ENCODE measurements around the gene TTN. TPM values are rescaled to one million over a fixed set of nuclear protein-coding genes. Genes with fewer than 3 reads are reported as not detected.

Gene TTN
- total and polyA plus RNA-seq, 4 donors, result 0.01 to 3.0 (median 0.80) TPM

DNA sequence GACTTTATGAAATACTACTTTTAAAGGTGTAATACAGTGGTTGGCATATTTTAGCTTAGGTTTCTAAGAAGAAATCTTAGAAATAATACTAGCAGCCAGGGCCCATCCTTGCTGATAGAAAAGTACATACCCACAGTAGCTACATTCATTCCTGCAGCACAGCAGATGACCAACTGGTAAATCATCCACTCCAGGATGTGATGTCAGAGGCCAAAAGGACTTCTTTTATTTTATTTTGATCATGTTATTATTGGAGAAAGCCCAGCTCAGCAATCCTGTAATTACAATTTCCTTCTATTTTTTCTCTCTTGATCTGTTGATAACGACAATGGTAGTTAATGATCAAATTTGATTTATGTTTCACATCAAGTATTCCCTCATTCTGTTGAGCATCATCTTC is 18.0 kb upstream of the TTN start:
- no peaks in the 10 kb centered on the region for H3K36me3 ChIP-seq (ENCODE audit: control insufficient read depth in 4 of 4, insufficient read depth in 3 of 4, low read depth in 1 of 4, low read length in 3 of 4)
- no peak overlapping the region for H3K4me3 ChIP-seq (ENCODE audit: low read depth in 1 of 3, low read length in 3 of 3)
- no peak for DNase-seq (ENCODE audit: low spot score)
- H3K4me1 ChIP-seq (ENCODE audit: control insufficient read depth in 4 of 4, insufficient read depth in 4 of 4, low read length in 3 of 4), result no peaks in the 10 kb centered on the region
- H3K9ac ChIP-seq (ENCODE audit: low read depth in 1 of 2, low read length in 2 of 2), result no peak overlapping the region
- H3K27me3 ChIP-seq (ENCODE audit: control insufficient read depth in 4 of 4, insufficient read depth in 4 of 4, low read length in 3 of 4), result no peaks in the 10 kb centered on the region
- TF ChIP-seq SP1 (IDR thresholded peaks at IDR 0.05), result no peak
- TF ChIP-seq ZBTB33 (IDR thresholded peaks at IDR 0.05), result no peak
- no peak for TF ChIP-seq ATF3 (IDR thresholded peaks at IDR 0.05)
- no peak for TF ChIP-seq RXRA (IDR thresholded peaks at IDR 0.05)
- no peak for TF ChIP-seq NR2F2 (IDR thresholded peaks at IDR 0.05)
- no peak overlapping the region for H3K27ac ChIP-seq (ENCODE audit: low read depth in 1 of 2, low read length in 2 of 2)
- H3K9me3 ChIP-seq (ENCODE audit: control insufficient read depth in 4 of 4, low read length in 3 of 4), result no peaks in the 10 kb centered on the region
- WGBS, result 89% methylated on average over 1 of the region's 1 CpG

DNA sequence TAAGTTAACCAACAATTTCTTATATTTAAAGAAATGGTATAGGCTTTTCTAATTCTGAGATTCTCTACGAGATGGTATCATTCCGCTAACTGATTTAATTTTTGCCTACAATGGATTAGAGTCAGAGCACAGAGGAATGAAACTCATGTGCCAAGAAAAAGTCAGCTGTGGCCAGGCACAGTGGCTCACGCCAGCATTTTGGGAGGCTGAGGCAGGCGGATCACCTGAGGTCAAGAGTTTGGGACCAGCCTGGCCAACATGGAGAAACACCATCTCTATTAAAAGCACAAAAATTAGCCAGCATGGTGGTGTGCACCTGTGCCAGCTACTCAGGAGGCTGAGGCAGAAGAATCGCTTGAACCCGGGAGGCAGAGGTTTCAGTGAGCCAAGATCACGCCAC is 17.0 kb upstream of the TTN start:
- Histone ChIP-seq H3K9ac (ENCODE audit: low read depth in 1 of 2, low read length in 2 of 2) (no peak overlapping the region), H3K27ac (ENCODE audit: low read depth in 1 of 2, low read length in 2 of 2) (no peak overlapping the region), H3K9me3 (ENCODE audit: control insufficient read depth in 4 of 4, low read length in 3 of 4) (no peaks in the 10 kb centered on the region), H3K4me3 (ENCODE audit: low read depth in 1 of 3, low read length in 3 of 3) (no peak overlapping the region), H3K4me1 (ENCODE audit: control insufficient read depth in 4 of 4, insufficient read depth in 4 of 4, low read length in 3 of 4) (no peaks in the 10 kb centered on the region), H3K27me3 (ENCODE audit: control insufficient read depth in 4 of 4, insufficient read depth in 4 of 4, low read length in 3 of 4) (no peaks in the 10 kb centered on the region), H3K36me3 (ENCODE audit: control insufficient read depth in 4 of 4, insufficient read depth in 3 of 4, low read depth in 1 of 4, low read length in 3 of 4) (no peaks in the 10 kb centered on the region)
- TF ChIP-seq ATF3 (IDR thresholded peaks at IDR 0.05), result no peak
- TF ChIP-seq FOXA1 (IDR thresholded peaks at IDR 0.05), result no peak
- TF ChIP-seq RXRA (IDR thresholded peaks at IDR 0.05), result no peak
- no peak for TF ChIP-seq EGR1 (IDR thresholded peaks at IDR 0.05; ENCODE audit: low read depth in 2 of 2)
- TF ChIP-seq, protein P1, sequence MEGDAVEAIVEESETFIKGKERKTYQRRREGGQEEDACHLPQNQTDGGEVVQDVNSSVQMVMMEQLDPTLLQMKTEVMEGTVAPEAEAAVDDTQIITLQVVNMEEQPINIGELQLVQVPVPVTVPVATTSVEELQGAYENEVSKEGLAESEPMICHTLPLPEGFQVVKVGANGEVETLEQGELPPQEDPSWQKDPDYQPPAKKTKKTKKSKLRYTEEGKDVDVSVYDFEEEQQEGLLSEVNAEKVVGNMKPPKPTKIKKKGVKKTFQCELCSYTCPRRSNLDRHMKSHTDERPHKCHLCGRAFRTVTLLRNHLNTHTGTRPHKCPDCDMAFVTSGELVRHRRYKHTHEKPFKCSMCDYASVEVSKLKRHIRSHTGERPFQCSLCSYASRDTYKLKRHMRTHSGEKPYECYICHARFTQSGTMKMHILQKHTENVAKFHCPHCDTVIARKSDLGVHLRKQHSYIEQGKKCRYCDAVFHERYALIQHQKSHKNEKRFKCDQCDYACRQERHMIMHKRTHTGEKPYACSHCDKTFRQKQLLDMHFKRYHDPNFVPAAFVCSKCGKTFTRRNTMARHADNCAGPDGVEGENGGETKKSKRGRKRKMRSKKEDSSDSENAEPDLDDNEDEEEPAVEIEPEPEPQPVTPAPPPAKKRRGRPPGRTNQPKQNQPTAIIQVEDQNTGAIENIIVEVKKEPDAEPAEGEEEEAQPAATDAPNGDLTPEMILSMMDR (IDR thresholded peaks at IDR 0.05; ENCODE audit: low read depth, low read length, missing input control), result no peak
- TF ChIP-seq FOXA2 (IDR thresholded peaks at IDR 0.05), result no peak
- no peak for TF ChIP-seq GABPA (IDR thresholded peaks at IDR 0.05 in 1 of 2, conservative IDR thresholded peaks at IDR 0.05 in 1 of 2)
- no peak for TF ChIP-seq RAD21 (IDR thresholded peaks at IDR 0.05)
- no peak for TF ChIP-seq ZBTB33 (IDR thresholded peaks at IDR 0.05)
- no peak for TF ChIP-seq JUND (IDR thresholded peaks at IDR 0.05)
- no peak for TF ChIP-seq MAX (IDR thresholded peaks at IDR 0.05)
- no peak for TF ChIP-seq SP1 (IDR thresholded peaks at IDR 0.05)
- no peak for TF ChIP-seq REST (IDR thresholded peaks at IDR 0.05)
- TF ChIP-seq TAF1 (conservative IDR thresholded peaks at IDR 0.05), result no peak
- TF ChIP-seq HNF4G (IDR thresholded peaks at IDR 0.05), result no peak
- no peak for DNase-seq (ENCODE audit: low spot score)
- 95% methylated on average over 7 of the region's 7 CpGs for WGBS

All from liver (tissue), 9 donors.